HL-60/S4 (cell line): Measurements from ENCODE around the gene FXYD7.
"Not testable (repeated sequence)": the region's sequence is repeated elsewhere in the genome, so short reads cannot be mapped to it uniquely, and the experiment has no call there.

ENCODE experiments used
- in situ Hi-C: fragments of 300-500 bp; cut with MboI; formaldehyde crosslinking; loops from 2 replicates; pipeline ENCODE4 v1.14.3; 2022; ENCODE audit warnings: low sequenced_read_pairs

The FXYD7 gene, protein sequence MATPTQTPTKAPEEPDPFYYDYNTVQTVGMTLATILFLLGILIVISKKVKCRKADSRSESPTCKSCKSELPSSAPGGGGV

DNA sequence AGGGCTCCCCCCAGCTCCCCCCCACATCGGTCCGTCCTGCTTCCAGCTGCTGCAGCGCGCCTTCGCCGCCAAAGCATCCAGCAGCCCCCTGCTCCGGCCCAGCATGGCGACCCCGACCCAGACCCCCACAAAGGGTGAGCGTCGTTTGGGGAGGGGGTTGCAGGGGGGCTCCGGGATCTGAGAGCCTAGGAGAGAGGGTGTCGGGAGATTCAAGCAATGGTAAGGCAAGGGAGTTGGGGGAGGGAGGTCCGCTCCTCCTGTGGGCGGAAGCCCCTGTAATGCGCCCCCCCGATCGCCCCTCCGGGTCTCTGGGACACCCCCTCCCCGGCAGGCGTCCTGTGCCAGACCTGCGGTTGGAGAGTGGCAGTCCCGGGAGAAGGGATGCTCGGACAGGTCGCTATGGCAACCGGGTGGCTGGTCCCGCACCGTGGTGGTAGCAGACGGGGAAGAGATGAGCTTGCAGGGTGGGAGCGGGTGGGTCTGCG, at the start of gene FXYD7:
FXYD7 (plus strand) TSS at position 25 of the 485 bp plus-strand sequence; CDS start at position 104, 79 bp downstream.
- in situ Hi-C loops: no loop called here

DNA sequence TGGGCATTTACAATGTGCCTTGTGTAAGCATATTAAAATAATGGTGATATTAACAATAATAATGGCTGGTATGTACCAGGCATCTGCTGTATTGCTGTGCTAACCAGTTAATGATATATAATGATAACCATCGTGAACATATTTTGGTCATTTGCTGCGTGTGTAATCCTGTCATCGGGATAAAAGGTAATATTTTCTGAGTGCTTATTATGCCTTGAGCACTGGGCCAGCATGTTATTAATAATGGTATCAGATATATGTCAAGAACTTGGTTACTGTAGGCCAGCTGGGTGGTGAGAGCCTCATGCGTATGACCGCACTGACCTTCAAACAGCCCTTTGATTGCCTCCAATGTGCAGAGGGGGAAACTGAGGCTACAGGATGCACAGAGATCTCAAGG, 49.6 kb upstream of the FXYD7 start:
- in situ Hi-C loops: no loop called here

DNA sequence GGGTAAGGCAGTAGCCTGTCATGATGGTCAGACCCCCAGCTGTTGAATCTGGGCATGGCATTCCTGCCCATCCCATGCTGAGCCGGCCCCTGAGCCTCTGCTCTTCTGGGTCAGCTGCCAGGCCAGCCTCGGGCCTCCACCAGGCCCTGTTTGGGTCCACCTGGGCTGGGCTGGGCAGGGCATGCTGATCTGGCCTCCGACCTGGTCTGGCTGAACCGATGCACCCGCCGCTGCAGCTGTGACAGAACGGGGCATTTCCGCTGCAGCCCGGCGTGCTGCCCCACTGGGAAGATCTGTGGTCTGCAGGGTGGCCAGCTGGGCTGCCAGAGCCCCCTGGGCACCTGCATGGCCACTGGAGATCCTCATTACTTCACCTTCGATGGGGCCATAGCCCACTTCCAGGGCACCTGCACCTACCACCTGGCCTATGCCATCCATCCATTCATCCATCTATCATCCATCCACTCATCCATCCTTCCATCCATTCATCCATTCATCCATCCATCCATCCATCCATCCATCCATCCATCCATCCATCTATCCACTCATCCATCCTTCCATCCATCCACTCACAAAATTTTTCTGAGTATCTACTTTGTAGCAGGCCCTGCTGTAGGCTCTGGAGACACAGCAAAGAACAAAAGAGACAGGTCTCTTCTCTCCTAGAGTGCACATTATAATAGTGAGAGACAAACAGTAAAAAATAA, 49.0 kb upstream of the FXYD7 start:
- in situ Hi-C loops: no loop called here

DNA sequence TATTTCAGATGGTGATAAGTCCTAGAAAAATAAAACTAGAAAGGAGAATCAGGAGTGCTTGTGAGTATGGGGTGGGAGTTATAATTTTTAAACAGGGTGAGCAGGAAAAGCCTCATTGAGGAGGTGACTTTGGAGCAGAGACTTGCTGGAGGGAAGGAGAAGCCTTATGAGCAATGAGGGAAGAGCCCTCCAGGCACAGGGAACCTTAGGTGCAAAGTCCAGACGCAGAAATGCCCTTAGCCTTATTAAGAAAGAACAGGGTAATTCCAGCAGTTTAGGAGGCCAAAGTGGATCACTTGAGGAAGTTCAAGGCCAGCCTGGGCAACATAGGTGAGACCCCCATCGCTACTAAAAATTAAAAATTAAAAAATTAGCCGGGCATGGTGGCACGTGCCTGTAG, 48.4 kb upstream of the FXYD7 start:
- in situ Hi-C loops: no loop called here

DNA sequence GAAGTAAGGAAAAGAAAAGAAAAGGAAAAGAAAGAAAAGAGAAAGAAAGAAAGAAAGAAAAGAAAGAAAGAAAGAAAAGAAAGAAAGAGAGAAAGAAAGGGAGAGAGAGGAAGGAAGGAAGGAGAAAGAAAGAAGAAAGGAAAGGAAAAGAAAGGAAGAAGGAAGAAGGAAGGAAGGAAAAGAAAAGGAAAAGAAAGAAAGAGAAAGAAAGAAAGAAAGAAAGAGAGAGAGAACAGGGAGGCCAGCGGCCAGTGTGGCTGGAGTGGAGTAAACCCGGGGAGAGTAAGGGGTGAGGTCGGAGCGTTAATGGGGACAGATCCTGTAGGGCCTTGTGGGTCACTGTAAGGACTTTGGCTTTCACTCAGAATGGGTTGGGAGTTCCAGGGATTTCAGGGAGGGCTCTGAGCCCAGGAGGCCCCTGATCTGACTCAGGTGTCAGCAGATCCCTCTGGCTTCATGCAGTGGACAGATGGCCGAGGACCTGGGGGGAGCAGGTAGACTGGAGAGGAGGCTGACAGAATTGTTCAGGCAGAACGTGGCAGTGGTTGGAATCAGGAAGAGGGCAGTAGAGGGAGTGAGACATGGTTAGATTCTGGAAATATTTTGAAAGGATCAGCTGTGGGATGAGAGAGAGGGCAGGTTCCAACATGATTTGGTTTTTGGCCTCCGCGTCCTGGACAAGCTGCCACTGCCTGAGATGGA, 47.2 kb upstream of the FXYD7 start:
- in situ Hi-C loops: no loop called here

DNA sequence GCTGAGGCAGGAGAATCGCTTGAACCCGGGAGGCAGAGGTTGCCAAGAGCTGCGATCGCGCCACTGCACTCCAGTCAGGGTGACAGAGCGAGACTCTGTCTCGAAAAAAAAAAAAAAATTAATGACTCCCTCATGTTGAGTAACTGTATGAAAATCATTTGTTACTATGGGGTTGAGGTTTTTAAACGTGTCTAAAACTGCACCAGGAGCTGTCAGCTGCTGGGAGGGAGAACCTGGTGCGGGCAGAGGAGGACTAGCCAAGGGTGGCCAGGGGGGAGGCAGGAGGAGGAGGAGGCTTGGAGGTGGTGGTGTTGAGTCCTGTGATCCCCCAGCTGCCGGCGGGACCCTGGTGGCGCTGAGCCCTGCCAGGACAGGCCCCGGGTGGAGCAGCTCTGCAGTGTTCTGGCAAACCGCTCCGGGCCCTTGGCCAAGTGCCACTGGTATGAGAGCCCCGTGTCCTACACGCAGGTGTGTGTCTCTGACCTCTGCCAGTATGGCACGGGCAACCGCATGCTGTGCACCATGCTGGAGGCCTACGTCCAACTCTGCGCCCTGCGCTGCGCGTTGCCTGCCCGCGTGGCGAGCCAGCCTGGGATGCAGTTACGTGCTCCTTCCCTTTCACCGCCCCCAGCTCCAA, 44.5 kb upstream of the FXYD7 start:
- in situ Hi-C loops: no loop called here

DNA sequence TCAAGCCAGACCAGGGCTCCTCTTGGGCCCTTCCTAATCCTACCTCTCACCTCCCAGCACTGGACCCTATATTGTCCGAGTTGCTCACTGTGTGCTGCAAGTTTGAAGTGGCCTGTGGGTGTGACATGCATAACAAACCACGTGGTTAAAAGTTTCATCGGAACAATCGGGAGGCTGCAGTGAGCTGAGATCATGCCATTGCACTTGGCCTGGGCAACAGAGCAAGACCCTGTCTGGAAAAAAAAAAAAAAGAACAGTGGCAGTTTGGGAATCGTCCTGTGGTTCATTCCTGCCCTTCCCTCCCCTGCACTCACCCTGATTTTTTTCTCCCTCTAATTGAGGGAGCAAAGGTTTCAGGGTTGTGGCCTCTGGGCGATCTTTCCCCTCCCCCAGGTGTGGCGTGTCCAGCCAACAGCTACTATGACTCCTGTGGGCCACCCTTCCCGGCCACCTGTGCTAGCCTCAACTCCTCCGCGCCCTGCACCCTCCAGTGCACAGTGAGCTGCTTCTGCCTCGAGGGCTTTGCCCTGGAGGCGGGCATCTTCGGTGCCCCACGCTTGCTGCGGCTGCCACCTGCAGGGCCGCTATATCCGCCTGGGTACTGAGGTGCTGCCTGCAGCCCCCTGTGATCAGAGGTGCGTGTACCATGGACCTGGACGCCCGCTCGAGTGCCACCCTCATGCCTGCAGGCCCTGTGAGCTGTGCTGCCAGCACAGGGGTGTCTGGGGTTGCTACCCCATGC, 43.7 kb upstream of the FXYD7 start:
- in situ Hi-C loops: no loop called here

DNA sequence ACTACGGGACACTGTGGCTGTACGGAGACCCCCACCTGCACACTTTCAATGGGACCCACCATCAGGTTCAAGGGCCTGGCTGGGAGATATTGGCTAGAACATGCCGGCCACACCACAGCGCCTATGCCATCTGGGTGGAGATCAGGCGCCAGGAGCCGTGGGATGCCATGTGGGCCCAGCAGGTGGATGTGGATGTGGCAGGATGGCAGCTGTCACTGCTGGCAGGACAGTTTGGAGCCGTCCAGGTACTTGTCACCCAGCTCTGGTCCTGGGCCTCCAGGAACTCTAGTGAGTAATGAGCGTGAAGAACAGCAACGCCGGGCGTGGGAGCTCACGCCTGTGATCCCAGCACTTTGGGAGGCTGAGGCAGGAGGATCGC, 43.2 kb upstream of the FXYD7 start:
- in situ Hi-C loops: no loop called here

DNA sequence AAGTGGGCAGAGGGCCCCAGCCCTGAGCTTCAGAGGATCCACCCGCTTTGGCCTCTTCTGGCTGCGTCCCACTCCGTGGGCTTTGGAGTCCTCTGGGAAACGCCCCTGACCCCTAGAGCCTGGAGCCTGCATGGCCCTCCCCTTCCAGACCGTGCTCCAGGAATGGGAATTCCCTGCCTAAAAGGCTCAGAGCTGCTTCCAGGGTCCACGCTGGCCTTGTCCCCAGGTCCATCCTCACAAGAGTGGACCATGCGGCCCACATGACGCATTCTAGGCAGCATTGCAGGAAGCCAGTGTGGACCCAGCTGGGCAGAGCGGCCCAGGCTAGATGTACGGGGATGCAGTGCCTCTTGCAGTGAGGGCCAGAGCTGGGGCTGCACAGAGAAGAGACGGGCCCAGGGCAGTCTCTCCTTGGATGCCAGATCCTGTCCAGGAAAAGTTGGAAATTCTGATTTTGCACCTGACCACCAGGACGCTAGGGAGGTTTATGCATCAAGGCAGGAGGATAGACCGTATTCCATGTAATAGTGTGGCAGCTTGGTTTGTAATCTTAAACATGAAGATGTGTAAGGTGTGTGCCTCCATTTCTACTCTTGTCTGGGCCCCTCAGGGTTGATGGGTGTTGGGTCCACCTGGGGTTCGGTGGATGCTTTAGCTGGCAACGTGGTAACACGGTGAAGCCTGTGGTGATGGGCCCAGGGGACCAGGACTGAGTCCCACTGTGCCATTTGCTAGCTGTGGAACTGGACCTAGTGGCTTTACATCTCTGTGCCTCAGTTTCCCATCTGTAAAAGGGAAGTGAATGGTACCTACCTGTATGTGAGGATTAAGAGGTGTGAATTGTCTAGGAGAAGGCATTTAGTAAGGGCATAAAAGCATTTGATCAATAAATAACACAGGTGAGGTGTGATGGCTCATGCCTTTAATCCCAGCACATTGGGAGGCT, 42.2 kb upstream of the FXYD7 start:
- in situ Hi-C loops: no loop called here

DNA sequence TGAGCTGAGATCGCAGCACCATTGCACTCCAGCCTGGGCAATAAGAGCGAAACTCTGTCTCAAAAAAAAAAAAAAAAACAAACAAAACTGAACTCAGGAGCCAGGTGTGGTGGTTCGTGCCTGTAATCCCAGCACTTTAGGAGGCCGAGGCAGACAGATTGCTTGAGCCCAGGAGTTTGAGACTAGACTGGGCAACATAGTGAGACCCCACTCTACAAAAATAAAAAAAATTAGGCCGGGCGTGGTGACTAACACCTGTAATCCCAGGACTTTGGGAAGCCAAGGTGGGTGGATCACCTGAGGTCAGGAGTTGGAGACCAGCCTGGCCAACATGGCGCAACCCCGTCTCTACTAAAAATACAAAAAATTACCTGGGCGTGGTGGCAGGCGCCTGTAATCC, 41.1 kb upstream of the FXYD7 start:
- in situ Hi-C loops: not testable (repeated sequence)

DNA sequence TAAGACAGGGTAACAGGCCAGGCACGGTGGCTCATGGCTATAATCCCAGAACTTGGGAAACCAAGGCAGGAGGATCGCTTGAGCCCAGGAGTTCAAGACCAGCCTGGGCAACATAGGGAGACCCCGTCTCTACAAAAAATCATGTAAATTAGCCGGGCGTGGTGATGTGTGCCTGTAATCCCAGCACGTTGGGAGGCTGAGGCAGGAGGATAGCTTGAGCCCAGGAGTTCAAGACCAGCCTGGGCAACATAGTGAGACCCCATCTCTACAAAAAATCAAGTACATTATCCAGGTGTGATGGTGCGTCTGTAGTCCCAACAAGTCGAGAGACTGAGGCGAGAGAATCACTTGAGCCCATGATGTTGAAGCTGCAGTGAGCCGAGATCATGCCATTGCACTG, 39.4 kb upstream of the FXYD7 start:
- in situ Hi-C loops: not testable (repeated sequence)

DNA sequence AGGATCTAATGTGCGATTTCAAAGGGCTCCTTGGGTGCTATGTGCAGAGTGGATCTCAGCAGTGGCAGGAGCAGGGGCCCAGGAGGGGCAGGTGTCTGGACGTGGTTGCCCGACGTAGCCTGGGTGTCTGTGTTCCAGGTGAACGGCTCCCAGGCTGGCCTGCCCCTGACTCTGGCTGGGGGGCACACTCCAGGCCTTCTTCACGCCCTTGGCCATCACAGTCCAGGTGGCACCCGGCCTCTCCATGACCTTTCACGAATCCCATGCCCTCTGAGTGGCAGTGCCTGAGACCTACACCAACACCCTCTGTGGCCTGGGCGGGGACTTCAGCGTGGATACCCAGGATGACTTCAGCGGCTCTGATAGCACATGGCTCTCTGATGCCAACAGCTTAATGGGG, 38.7 kb upstream of the FXYD7 start:
- in situ Hi-C loops: no loop called here

DNA sequence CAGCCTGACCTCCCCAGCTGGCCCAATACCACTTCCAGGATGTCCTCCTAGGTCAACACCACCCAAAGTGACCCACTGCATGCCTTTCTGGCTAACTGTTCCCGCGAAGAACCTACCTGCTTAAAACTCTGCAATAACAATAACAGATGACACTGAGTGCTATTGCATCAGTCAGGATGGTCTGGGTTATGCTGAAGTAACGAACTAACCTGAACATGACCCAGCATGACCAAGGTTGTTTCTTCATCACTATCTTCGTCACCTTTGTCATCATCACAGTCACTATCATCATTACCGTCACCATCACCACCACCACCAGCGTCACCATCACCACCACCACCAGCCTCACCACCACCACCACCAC, 38.0 kb upstream of the FXYD7 start:
- in situ Hi-C loops: no loop called here

DNA sequence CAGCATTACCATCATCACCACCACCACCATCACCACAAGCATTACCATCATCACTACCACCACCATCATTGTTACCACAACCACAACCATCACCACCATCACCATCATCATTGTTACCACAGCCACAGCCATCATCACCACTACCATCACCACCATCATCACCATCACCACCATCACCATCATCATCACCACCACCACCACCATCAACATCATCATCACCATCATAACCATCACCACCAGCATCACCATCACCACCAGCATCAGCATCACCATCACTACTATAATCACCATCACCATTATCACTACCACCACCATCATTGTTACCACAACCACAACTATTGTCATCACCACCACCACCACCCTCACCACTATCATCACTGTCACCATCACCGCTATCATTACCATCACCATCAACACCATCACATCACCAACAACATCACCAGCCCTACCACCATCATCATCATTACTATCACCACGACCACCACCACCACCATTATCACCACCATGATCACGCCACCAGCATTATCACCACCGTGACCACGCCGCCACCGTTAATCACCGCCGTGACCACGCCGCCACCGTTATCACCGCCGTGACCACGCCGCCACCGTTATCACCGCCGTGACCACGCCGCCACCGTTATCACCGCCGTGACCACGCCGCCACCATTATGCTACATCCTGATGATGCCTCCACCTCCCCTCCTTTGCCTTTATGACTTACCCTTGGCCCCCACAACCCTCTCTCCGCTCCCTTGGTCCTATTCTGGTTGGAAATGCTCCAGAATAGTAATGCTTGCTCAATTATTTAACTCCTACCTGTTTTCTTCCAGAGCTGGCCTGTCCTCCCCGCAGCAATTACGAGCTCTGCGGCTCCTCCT, 37.4 kb upstream of the FXYD7 start:
- in situ Hi-C loops: no loop called here

DNA sequence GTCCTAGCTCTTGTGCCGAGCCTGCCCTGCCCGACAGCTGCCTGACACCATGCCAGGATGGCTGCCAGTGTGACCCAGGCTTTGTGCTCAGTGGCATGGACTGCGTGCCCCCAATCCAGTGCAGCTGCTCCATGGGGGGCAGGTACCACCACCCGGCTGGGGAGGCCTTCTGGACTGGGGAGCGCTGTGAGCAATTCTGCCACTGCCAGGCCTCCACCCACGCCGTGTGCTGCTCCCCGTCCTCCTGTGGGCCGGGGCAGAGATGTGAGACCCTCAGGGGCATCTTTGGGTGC, 36.8 kb upstream of the FXYD7 start:
- in situ Hi-C loops: no loop called here

DNA sequence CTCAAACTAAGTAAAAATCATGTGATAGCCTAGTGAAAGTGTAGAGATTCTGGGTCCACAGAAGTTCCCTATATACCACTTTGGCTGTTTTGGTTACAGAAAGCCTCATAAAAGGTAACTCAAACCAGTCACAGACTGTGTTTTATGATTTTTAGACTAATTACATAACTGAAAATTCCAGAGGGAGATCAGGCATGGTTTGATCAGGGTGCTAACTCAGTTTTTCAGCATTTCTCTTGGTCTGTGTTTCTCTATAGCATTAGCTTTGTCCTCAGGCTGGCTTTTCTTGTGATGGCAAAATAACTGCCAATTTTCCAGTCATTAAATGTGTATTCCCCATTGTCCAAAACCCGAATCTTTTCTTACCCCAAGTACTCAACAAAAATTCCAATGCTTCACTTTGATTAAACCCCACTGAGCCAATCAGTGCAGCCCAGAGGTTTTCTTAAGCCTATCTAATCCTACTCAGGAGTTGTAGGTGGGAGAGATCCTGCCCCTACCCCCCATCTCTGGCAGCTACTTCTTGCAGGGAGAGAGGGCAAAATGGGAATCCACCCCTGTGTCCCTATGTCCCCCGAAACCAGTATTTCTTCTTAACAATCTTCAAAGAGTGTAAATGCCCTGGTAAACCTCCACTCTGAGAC, 36.0 kb upstream of the FXYD7 start:
- in situ Hi-C loops: no loop called here

DNA sequence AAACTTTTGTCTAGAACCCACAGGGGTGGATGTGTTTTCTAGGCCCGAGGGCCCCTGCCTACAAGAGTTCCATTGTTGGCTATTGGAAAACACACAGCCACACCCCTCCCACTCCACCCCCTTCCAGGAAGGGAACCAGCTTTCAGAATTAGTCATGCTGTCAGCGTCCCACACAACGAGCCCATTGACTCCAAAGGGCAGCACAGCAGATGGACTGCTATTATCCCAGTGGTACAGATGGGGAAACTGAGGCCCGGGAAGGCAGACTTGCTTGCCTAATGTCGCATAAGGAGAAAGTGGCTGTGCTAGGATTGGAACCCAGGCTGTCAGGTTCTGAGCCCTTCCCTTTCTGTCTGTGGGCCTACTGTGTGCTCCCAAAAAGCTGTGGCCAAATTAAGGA, 35.5 kb upstream of the FXYD7 start:
- in situ Hi-C loops: no loop called here

DNA sequence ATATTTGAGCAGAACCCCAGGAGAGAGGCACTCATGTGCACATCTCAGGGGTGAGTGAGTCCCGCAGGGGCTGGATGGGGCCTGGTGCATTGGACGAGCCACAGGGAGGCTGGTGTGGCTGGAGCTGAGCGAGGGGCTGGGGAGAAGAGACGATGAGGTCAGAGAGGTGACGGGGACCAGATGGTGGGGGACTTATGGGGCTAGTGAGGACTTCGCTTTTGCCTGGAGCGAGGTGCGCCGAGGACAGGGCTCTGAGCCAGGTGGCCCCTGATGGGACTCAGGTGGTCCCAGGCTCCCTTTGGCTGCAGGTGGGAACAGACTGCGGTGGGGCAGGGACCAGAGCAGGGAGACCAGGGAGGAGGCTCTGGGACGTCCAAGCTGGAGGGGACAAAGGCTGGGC, 34.3 kb upstream of the FXYD7 start:
- in situ Hi-C loops: no loop called here
